Measurements from ENCODE around the gene GNAT2. TPM values are rescaled to one million over a fixed set of nuclear protein-coding genes. Genes with fewer than 3 reads are reported as not detected.

GNAT2 gene
- total and polyA plus RNA-seq, 3 donors from 2014 or later, result 2.8 to 4.1 (median 3.0) TPM

DNA sequence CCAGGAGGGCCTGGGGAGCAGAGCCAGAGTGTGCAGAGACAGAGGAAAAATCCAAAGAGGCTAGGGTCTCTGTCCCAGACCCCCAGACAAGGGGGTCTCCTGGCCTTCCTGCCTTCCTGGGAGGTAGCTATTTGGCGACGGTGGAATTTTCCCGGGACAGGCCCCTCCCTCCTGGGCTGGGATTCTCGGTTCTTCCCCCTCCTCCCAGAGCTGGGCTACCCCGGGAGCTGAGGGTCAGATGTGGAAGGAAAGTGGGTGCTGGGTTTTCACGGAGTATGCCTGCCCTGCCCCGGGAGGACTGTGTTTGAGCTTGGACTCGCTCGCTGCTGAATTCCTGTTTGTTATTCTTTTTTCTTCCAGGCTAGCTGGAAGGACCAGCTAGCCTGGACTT, 980 bp upstream of the GNAT2 start:
- intact Hi-C loops (cut with DNase I; ENCODE audit: low total_unique reads), result no loop called here
- Histone ChIP-seq H3K27ac (peak overlapping the region; percentile 68 to 87), H3K9me3 (no peaks in the 10 kb centered on the region), H3K4me1 (peaks cover 38% of the 10 kb centered on the region), H3K27me3 (no peaks in the 10 kb centered on the region), H3K36me3 (ENCODE audit: low read depth, missing control alignments) (no peaks in the 10 kb centered on the region), H3K4me3 (peak overlapping the region; percentile 64 to 80)
- TF ChIP-seq, protein P1, sequence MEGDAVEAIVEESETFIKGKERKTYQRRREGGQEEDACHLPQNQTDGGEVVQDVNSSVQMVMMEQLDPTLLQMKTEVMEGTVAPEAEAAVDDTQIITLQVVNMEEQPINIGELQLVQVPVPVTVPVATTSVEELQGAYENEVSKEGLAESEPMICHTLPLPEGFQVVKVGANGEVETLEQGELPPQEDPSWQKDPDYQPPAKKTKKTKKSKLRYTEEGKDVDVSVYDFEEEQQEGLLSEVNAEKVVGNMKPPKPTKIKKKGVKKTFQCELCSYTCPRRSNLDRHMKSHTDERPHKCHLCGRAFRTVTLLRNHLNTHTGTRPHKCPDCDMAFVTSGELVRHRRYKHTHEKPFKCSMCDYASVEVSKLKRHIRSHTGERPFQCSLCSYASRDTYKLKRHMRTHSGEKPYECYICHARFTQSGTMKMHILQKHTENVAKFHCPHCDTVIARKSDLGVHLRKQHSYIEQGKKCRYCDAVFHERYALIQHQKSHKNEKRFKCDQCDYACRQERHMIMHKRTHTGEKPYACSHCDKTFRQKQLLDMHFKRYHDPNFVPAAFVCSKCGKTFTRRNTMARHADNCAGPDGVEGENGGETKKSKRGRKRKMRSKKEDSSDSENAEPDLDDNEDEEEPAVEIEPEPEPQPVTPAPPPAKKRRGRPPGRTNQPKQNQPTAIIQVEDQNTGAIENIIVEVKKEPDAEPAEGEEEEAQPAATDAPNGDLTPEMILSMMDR (IDR thresholded peaks at IDR 0.05), result no peak
- TF ChIP-seq POLR2A (IDR thresholded peaks at IDR 0.05), result no peak
- 0 to 11% methylated on average over 3 to 9 of the region's 9 CpGs for WGBS, 2 donors
- no peak for DNase-seq

DNA sequence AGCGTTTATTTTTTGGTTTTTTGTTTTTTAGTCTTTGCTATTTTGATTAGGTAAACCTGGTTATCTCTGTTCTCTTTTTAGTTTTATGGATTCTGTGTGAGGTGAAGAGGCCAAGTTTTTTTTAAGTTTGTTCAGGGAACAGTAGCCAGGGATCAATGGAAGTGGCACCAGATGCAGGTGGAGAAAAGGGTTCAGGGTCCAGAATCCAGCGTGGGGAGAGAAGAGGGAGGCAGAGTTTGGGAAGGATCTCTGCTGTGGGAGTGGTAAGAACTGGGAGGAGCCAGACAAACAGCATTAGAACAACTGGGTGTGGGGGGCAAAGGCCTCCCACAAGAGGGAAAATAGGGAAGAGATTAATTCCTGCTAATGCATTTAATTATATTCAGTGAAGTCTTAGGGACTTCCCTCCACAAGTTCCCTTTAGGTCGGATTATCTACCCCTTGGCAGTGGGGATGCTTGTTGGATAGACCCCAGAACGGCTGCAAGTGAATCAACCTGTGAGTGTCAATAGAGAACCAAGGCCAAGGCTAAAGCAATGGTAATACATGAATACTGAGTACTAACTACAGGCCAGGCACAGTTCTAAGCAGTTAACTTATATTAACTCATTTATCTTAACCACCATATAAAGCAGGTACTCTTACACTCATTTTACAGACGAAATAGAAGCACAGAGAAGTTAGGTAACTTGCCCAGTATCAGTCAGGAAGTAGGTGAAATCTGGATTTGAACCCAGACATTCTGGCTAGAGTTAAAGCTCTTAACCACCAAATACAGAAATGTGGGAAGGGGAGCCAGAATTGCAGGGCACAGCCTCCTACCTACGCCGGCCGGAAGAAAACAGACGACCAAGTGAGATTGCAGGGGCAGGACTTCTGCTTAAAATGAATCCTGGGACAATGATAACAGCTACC, 498 bp downstream of the GNAT2 start:
- no peaks in the 10 kb centered on the region for H3K36me3 ChIP-seq (ENCODE audit: low read depth, missing control alignments)
- whole genome bisulfite sequencing, 2 donors, result 28 to 31% methylated on average over 9 of the region's 9 CpGs
- H3K4me3 ChIP-seq, result peak overlapping the region; percentile 64 to 80
- peaks cover 31% of the 10 kb centered on the region for H3K4me1 ChIP-seq
- TF ChIP-seq POLR2A (IDR thresholded peaks at IDR 0.05), result no peak
- TF ChIP-seq, protein P1 (IDR thresholded peaks at IDR 0.05), result no peak
- DNase-seq, result no peak
- peak overlapping the region; percentile 68 to 87 for H3K27ac ChIP-seq
- no peaks in the 10 kb centered on the region for H3K9me3 ChIP-seq
- intact Hi-C loops (cut with DNase I; ENCODE audit: low total_unique reads), result no loop called here
- H3K27me3 ChIP-seq, result no peaks in the 10 kb centered on the region

DNA sequence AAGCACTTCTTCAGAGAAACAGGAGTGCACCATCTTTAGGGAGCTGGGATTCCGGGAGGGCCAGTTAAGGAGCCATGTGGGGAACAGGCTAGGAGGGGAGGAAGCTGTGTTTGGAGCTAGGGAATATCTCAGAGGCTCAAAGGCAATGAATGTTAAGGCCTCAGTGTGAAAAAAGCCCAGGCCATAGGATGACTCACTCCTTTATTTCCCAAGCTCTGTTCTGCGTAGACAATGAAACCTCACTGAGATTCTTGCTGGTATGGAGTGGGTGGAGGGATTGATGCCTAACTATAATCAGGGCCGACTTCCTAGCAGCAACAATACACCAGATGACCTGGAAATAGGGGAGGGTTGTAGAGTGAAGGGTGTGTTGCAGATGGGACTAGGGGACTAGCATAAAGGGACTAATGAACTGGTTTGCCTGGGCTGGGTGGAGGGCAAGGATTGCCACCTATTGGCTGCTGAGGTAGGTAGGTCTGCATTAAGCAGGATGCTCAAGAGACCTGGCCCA, 2.1 kb downstream of the GNAT2 start:
- Histone ChIP-seq H3K27ac (no peak overlapping the region), H3K27me3 (no peaks in the 10 kb centered on the region), H3K4me1 (peaks cover 21% of the 10 kb centered on the region), H3K9me3 (no peaks in the 10 kb centered on the region), H3K4me3 (no peak overlapping the region), H3K36me3 (ENCODE audit: low read depth, missing control alignments) (no peaks in the 10 kb centered on the region)
- 66 to 76% methylated on average over 3 of the region's 3 CpGs for WGBS, 2 donors
- no peak for DNase-seq
- no peak for TF ChIP-seq POLR2A (IDR thresholded peaks at IDR 0.05)
- intact Hi-C loops (cut with DNase I; ENCODE audit: low total_unique reads), result no loop called here

DNA sequence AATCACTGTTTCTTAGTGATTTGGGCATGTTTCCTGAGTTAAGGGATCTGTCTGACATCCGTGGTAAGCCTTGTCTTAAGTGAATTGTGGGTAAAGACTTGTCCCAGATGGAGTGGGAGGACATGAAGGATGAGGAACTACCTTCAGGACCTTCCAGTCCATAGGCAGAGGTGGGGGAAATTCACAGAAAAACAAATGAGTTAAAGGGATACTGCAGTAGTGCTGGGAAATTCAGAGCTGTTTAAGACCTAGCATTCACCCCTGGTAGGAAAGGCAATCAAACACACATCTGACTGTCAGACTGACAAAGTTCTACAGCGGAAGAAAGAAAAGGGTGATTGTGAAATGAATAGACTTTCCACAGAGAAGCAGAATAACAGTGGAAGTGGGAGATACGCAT, 3.0 kb downstream of the GNAT2 start:
- Histone ChIP-seq H3K36me3 (ENCODE audit: low read depth, missing control alignments) (no peaks in the 10 kb centered on the region), H3K9me3 (no peaks in the 10 kb centered on the region), H3K4me1 (peaks cover 13% of the 10 kb centered on the region), H3K27ac (no peak overlapping the region), H3K4me3 (no peak overlapping the region), H3K27me3 (no peaks in the 10 kb centered on the region)
- WGBS, 2 donors, result 81 to 83% methylated on average over 3 of the region's 3 CpGs
- no peak for TF ChIP-seq POLR2A (IDR thresholded peaks at IDR 0.05)
- TF ChIP-seq, protein P1 (IDR thresholded peaks at IDR 0.05), result no peak
- no peak for DNase-seq
- intact Hi-C loops (cut with DNase I; ENCODE audit: low total_unique reads), result no loop called here

DNA sequence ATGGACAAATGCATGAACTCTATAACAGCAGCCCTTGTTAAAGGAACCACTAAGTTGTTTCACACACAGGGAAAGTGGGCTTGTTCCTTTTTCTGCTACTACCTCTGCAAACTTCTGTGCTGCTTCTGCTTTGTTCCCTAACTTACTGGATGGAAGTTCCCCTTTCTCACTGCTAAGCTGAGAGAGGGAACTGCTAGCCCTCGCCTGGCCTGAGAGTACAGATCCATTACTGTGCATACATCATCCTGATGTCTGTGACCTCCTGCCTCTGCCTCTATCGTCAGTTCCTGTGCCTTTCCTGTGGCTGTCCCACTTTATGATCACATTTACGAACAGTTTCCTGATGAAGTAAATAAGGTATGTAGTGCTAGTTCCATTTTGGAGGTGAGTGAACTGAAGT, 3.5 kb downstream of the GNAT2 start:
- no peak for TF ChIP-seq POLR2A (IDR thresholded peaks at IDR 0.05)
- TF ChIP-seq, protein P1 (IDR thresholded peaks at IDR 0.05), result no peak
- H3K4me1 ChIP-seq, result peaks cover 8% of the 10 kb centered on the region
- H3K4me3 ChIP-seq, result no peak overlapping the region
- H3K27me3 ChIP-seq, result no peaks in the 10 kb centered on the region
- no peak for DNase-seq
- intact Hi-C loops (cut with DNase I; ENCODE audit: low total_unique reads), result no loop called here
- 77% methylated on average over 3 of the region's 3 CpGs for WGBS, 2 donors
- no peaks in the 10 kb centered on the region for H3K36me3 ChIP-seq (ENCODE audit: low read depth, missing control alignments)
- no peak overlapping the region for H3K27ac ChIP-seq
- H3K9me3 ChIP-seq, result no peaks in the 10 kb centered on the region
